ENCODE results near the gene SCYGR8. TPM values are rescaled to one million over a fixed set of nuclear protein-coding genes. Genes with fewer than 3 reads are reported as not detected.
"Not testable (repeated sequence)": the region's sequence is repeated elsewhere in the genome, so short reads cannot be mapped to it uniquely, and the experiment has no call there.

SCYGR8 gene
- not detected for polyA plus RNA-seq (ENCODE audit: insufficient read length in 10 of 10)
- long read RNA-seq, donor 1 = 0 reads
- long read RNA-seq, donor 2 = 0 reads
- long read RNA-seq, donor 3 = 0 reads
- long read RNA-seq, donor 4 = 0 reads
- long read RNA-seq, donor 5 = 0 reads
- long read RNA-seq, donor 6 = 0 reads
- long read RNA-seq, donor 7 = 0 reads
- long read RNA-seq, donor 8 = 0 reads
- long read RNA-seq, donor 9 = 0 reads

GRCh38 chr2:227745594-227745993, at the start of gene SCYGR8:
TSS of gene SCYGR8 (plus strand) at chr2:227745894. CDS start at chr2:227745894, 0 bp downstream.
- DNase-seq = no peak

GRCh38 chr2:227696990-227697679, 48.6 kb upstream of the SCYGR8 start:
- no peak for DNase-seq

GRCh38 chr2:227701556-227701955, 44.1 kb upstream of the SCYGR8 start:
- DNase-seq = no peak

- peak in 1 of 3 donors; percentile 14 for DNase-seq
Measured at GRCh38 chr2:227703280-227703732, 42.4 kb upstream of the SCYGR8 start.

GRCh38 chr2:227703961-227704360, 41.7 kb upstream of the SCYGR8 start:
- DNase-seq = peak in 1 of 3 donors; percentile 4

- no peak for DNase-seq
Measured at GRCh38 chr2:227706859-227707258, 38.8 kb upstream of the SCYGR8 start.

- no peak for DNase-seq
Measured at GRCh38 chr2:227707390-227707789, 38.3 kb upstream of the SCYGR8 start.

- DNase-seq = no peak
Measured at GRCh38 chr2:227710986-227711385, 34.7 kb upstream of the SCYGR8 start.

GRCh38 chr2:227713291-227713690, 32.4 kb upstream of the SCYGR8 start:
- no peak for DNase-seq

- peak in 1 of 3 donors; percentile 6 for DNase-seq
Measured at GRCh38 chr2:227716501-227716900, 29.2 kb upstream of the SCYGR8 start.

- peak; percentile 83 to 97 (median 94) for DNase-seq
Measured at GRCh38 chr2:227717687-227718567, 27.8 kb upstream of the SCYGR8 start, which contains the start of gene SLC19A3. TSS of gene SLC19A3 (minus strand) at chr2:227718028. CDS start at chr2:227702318, 15,710 bp downstream.

- no peak for DNase-seq
Measured at GRCh38 chr2:227719641-227720040, 26.1 kb upstream of the SCYGR8 start.

- DNase-seq = no peak
Measured at GRCh38 chr2:227720680-227721079, 25.0 kb upstream of the SCYGR8 start.

- not testable (repeated sequence) for DNase-seq
Measured at GRCh38 chr2:227722821-227723220, 22.9 kb upstream of the SCYGR8 start.

GRCh38 chr2:227724394-227725039, 21.2 kb upstream of the SCYGR8 start, which contains the start of gene SCYGR6:
TSS of gene SCYGR6 (minus strand) at chr2:227724757. CDS start at chr2:227724757, 0 bp downstream.
- no peak for DNase-seq

- DNase-seq = no peak
Measured at GRCh38 chr2:227728035-227728434, 17.7 kb upstream of the SCYGR8 start, which contains the start of gene SCYGR7. TSS of gene SCYGR7 (plus strand) at chr2:227728335. CDS start at chr2:227728335, 0 bp downstream.

- DNase-seq = no peak
Measured at GRCh38 chr2:227739351-227739750, 6.3 kb upstream of the SCYGR8 start.

- DNase-seq = not testable (repeated sequence)
Measured at GRCh38 chr2:227740705-227741104, 5.0 kb upstream of the SCYGR8 start.

GRCh38 chr2:227748079-227748478, 2.4 kb downstream of the SCYGR8 start:
- peak in 1 of 3 donors; percentile 4 for DNase-seq

- not testable (repeated sequence) for DNase-seq
Measured at GRCh38 chr2:227756261-227756660, 10.6 kb downstream of the SCYGR8 start.

- no peak for DNase-seq
Measured at GRCh38 chr2:227759411-227760118, 13.9 kb downstream of the SCYGR8 start.

Data from muscle of back (tissue), 13 donors.